GM21619 (cell line): Measurements from ENCODE around the gene NUFIP2.
"Not testable (repeated sequence)": the region's sequence is repeated elsewhere in the genome, so short reads cannot be mapped to it uniquely, and the experiment has no call there.

Experiments
- ATAC-seq: cut with Tn5 transposase; IDR thresholded peaks from one replicate; pipeline ENCODE4 v1.9.1; 2021; ENCODE audit not compliant: unreplicated experiment

Gene NUFIP2

DNA sequence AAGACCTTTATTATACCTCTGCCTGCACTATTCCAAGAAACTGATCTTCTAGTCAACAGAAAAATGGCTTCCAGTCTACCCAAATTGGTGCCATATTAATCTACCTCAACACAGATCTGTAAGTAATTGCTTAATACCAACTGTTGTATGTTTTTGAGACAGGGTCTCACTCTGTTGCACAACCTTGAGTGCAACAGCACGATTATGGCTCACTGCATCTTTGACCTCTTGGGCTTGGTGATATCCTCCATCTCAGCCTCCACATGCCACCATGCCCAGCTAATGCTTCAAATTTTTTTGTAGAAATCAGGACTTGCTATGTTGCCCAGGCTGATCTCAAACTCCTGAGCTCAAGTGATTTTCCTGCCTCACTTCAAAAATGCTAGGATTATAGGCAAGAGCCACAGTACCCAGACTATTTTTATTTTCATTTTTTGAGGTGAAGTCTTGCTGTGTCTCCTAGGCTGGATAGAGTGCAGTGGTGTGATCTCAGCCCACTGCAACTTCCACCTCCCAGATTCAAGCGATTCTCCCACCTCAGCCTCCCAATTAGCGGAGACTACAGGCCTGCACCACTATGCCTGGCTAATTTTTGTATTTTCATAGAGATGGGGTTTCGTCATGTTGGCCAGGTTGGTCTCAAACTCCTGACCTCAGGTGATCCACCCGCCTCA lies 14.4 kb downstream of the NUFIP2 start:
- ATAC-seq, result no peak

GRCh38 chr17:29278692-29279091 lies 15.3 kb downstream of the NUFIP2 start:
- no peak for ATAC-seq

DNA sequence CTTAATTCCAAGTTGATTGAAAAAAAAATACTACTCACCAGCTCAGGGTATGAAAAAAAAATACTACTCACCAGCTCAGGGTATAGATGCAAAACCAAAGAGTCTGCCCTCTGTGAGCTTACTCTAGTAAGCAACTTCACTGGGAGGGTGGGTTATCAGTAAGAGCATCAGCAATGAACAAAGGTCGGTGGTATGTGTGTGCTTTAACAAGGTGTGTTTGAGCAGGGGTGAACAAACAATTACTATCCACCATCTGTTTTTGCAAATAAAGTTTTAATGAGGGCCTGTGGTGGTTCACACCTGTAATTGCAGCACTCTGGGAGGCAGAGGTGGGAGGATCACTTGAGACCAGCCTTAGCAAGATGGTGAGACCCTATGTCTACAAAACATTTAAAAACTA lies 20.0 kb downstream of the NUFIP2 start:
- ATAC-seq, result no peak

GRCh38 chr17:29271980-29272379 lies 22.0 kb downstream of the NUFIP2 start:
- not testable (repeated sequence) for ATAC-seq

- no peak for ATAC-seq
Measured at GRCh38 chr17:29263916-29264315, 30.0 kb downstream of the NUFIP2 start.

DNA sequence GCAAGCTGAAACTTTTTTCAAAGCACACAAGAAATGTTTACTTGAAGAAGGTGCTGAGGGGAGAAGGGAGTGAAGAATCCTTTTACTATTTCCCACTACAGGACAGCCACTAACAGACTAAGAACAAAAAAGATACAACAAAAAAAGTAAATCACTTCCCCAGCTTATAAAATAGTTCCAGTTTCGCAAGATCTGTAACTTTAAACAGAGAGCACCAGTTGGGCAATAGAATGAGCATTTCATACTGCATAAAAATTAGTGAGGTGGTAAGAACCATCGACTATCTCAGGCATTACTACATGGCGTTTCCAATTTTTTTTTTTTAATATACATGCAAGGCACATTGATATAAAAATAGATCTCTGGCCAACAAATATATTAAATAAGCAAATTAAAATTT lies 36.2 kb downstream of the NUFIP2 start:
- ATAC-seq, result no peak

- ATAC-seq, result no peak
Measured at GRCh38 chr17:29256735-29257466, 37.0 kb downstream of the NUFIP2 start.

DNA sequence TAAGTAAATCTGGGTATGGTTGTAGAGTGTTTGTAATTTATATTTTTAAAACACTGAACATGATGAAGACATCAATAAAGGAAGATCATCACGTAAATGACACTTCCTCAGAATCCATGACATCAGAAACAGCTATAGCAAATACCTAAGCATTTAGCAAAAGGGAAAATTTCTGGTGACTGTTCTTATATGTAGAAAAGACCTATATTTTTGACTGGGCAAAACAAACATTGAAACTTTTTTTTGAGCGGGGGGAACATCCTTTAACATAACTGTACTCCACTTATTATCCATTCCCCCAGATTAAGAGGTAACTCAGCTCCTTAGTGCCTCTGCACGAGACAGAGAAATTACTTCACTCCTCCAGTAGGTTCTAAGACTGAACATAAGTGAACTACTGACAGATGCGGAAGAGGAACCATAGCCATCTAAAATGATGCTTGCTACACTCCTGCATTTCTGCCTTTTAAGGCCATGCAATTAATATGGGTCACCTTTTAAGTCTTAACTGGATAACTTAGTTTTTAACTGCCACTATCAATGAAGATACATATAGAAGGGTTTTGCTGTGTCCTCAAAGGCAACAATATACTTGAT lies 37.9 kb downstream of the NUFIP2 start:
- ATAC-seq, result no peak

GRCh38 chr17:29253037-29253436 lies 40.9 kb downstream of the NUFIP2 start:
- no peak for ATAC-seq

GRCh38 chr17:29252101-29252791 lies 41.7 kb downstream of the NUFIP2 start:
- ATAC-seq, result no peak

DNA sequence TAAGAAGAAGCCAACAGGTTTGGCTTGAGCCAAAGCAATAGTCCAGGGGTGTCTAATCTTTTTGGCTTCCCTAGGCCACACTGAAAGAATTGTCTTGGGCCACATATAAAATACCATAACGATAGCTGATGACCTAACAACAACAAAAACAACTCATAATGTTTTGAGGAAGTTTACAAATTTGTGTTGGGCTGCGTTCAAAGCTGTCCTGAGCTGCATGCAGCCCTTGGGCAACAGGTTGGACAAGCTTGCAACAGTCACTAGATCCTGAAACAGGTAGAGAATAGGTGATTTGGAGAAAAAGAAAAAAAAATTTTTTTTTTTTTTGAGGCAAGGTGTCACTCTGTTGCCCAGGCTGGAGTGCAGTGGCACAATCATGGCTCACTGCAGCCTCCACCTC lies 42.8 kb downstream of the NUFIP2 start:
- ATAC-seq, result no peak

DNA sequence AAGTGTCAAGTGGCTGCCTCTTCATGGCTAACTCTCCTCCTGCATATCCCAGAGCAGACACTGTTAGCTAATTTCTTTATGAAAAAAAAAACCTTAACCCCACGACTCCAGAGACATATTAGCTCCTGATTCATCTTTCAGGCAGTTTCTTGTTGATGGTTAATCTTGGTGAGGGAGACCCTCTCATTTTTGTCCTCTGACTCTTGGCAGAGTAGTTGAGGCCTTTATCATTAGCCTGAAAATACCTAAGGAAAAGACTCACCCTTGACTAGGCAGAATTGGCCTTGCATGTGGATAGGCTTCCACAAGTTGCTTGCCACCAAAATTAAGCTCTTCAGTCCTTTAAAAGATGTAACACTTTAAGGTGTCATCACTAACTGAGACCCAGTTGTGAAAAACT lies 43.3 kb downstream of the NUFIP2 start:
- ATAC-seq, result no peak

GRCh38 chr17:29248845-29249244 lies 45.1 kb downstream of the NUFIP2 start:
- no peak for ATAC-seq

GRCh38 chr17:29247219-29247618 lies 46.7 kb downstream of the NUFIP2 start:
- no peak for ATAC-seq

- ATAC-seq, result no peak
Measured at GRCh38 chr17:29246628-29247027, 47.3 kb downstream of the NUFIP2 start, which contains the start of gene CRYBA1. CRYBA1 (plus strand) TSS chr17:29246859; CDS start chr17:29246864, 5 bp downstream.

DNA sequence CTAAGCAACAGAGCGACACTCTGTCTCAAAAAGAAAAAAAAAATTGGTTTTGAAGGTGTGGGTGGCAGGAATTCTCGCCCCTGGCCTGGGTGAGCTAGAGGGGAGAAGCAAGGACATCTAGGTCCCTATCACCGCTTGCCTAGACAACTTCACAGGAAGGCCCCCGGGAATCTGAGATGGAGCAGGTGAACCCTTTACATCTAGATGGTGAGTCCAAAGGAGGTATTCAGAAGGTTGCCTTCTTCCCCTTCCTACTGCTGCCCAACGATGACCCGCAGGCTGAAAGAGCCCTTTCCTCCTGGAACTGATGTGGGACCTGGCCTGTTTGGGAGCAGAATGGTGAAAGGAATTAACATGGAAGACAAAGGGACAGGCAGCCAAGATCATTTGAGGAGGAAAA lies 48.5 kb downstream of the NUFIP2 start:
- ATAC-seq, result no peak

GRCh38 chr17:29243792-29244191 lies 50.2 kb downstream of the NUFIP2 start:
- no peak for ATAC-seq

- ATAC-seq, result no peak
Measured at GRCh38 chr17:29242790-29243189, 51.2 kb downstream of the NUFIP2 start.

DNA sequence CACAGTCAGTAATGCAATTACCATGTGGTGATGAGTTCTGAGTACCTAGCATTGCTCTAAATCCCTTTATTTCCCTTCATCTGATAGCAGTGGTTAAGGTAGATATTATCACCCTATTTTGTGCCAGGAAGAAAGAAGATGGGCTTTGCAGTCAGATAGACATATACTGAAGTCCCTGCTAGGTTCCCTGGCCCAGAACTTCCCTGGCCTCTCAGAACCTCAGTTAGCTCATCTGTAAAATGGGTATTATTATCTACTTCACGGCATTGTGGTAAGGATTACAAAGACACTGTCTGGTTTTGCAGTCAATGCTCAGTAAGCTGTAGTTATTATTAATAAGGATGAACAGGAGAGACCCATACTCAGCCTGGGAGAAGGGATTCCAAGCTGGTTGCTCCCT lies 51.9 kb downstream of the NUFIP2 start:
- ATAC-seq, result no peak

- no peak for ATAC-seq
Measured at GRCh38 chr17:29240968-29241963, 52.7 kb downstream of the NUFIP2 start.
